GM08714 (cell line): ENCODE results near the gene GRN.
A peak's percentile ranks its signal among the peaks of the same experiment; 100 is the strongest.
"Not testable (repeated sequence)": the region's sequence is repeated elsewhere in the genome, so short reads cannot be mapped to it uniquely, and the experiment has no call there.

Experiments
- H3K4me3 ChIP-seq: fragments of 200-500 bp; sonication (Bioruptor generic); 2 replicates; pipeline ENCODE4 v1.5.1; 2014; ENCODE audit warnings: mild to moderate bottlenecking, low read length, inconsistent platforms
- ZNF274 ChIP-seq: IDR thresholded peaks from 2 replicates; pipeline ENCODE4 v1.6.1; 2012; ENCODE audit warnings: mild to moderate bottlenecking, low read depth, low read length

GRN gene

GRCh38 chr17:44385287-44386181, 40.4 kb downstream of the GRN start:
- H3K4me3 ChIP-seq, result peak overlapping the region; percentile 38; the same call in 1 of the 2 replicates
- no peak for TF ChIP-seq ZNF274

DNA sequence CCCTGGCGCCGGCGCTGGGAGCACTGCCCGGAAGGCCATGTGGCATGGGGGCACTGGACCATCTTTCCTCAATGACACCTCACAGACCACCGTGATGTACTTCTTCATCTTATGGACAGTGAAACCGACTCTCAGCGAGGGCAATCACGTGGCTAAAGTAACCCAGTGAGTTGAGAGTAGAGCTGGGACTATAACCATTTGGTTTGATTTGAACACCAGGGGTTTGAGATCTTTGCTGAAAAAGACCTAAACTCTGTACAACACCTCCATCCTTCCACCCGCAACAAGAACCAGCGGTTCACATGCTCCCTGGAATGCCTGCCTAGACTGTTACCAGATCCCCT, 41.1 kb downstream of the GRN start:
- H3K4me3 ChIP-seq, result no peak overlapping the region
- no peak for TF ChIP-seq ZNF274

DNA sequence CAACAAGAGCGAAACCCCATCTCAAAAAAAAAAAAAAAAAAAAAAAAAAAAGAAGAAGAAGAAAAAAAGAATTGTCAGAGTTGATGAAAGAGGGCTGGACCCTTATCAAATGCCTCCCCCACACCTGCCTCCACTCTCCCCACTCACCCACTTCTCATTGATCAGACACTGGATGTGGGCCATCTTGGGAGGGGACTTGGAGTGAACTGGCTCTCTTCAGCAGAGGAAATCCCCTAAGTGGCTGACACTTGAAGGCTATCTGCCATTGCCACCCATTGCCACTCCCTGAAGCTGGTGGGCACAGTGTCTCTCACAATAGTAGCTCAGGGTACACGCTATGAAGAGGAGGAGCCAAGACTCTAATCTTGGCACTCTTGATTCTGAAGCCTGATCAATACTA, 42.7 kb downstream of the GRN start:
- TF ChIP-seq ZNF274, result no peak

GRCh38 chr17:44389281-44389680, 44.2 kb downstream of the GRN start, which contains the start of gene ITGA2B:
Gene ITGA2B, minus strand, starts transcription at chr17:44389649. Its CDS starts 176 bp downstream, at chr17:44389473.
- no peak within 1 kb of the TSS for H3K4me3 ChIP-seq
- TF ChIP-seq ZNF274, result no peak

More for the DNA sequence above, 42.7 kb downstream of the GRN start:
- no peak overlapping the region for H3K4me3 ChIP-seq

- TF ChIP-seq ZNF274, result no peak
- no peak overlapping the region for H3K4me3 ChIP-seq
Measured at GRCh38 chr17:44389723-44390202, 44.7 kb downstream of the GRN start.

DNA sequence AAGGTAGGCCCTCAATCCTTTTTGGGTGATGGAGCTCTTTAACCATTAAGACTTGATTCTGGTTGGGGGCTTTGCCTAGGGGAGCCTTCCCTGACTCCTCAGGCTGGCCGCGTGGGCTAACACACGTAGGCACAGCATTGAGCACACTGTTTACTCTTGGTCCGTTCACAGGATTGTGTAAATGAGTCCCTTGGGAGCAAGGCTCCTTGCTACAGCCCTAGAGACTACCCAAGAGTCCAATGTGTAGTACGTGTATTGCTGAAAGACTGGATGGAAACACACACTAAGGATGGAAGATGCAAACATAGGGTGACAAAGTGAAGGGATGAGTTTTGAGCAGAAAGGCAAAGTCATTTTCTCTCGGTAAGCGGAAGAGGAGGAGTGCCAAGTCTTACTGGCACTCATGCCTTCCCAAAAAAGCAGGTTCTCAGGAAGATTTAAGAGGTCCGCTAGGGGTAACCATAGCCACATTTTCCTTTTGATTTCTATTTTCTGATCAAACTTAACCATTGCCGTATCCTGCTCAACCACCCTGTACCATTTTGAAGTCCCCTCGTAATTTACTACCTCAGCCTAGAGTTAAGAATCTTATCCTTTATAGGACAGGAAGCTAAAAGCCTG, 45.3 kb downstream of the GRN start:
- no peak for TF ChIP-seq ZNF274
- no peak overlapping the region for H3K4me3 ChIP-seq

DNA sequence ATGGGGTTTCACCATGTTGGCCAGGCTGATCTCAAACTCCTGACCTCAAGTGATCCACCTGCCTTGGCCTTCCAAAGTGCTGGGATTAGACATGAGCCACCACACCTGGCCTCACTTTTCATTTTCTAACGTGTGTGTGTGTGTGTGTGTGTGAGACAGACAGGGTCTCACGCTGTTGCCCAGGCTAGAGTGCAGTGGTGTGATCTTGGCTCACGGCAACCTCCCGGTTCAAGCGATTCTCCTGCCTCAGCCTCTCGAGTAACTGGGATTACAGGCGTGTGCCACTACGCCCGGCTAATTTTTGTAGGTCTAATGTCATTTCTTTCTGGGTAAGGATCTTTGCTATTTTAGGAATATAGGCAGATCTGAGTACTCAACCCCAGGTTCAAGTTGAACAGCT, 49.0 kb downstream of the GRN start:
- not testable (repeated sequence) for H3K4me3 ChIP-seq

DNA sequence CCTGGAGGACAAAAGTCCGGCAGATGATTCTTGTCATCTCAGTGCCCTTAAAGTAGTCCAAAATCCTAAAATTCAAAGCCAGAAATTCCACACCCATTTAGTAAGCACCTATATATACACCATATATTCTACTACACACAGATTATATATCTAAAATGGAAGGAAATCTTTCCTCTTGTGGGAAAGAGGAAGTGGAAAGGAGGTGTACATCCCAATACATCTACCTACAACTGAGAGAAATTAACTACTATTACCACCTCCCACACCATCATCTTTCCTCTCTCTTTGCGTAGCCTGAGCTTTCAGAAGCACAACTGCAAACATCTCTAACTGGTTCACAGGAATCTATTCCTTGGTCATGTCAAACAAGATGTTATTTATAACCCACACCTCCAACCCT, 49.7 kb downstream of the GRN start:
- H3K4me3 ChIP-seq, result no peak overlapping the region
- TF ChIP-seq ZNF274, result no peak

- no peak overlapping the region for H3K4me3 ChIP-seq
- TF ChIP-seq ZNF274, result no peak
Measured at GRCh38 chr17:44396946-44397345, 51.8 kb downstream of the GRN start.

- TF ChIP-seq ZNF274, result no peak
- no peak overlapping the region for H3K4me3 ChIP-seq
Measured at GRCh38 chr17:44397479-44398440, 52.7 kb downstream of the GRN start.

DNA sequence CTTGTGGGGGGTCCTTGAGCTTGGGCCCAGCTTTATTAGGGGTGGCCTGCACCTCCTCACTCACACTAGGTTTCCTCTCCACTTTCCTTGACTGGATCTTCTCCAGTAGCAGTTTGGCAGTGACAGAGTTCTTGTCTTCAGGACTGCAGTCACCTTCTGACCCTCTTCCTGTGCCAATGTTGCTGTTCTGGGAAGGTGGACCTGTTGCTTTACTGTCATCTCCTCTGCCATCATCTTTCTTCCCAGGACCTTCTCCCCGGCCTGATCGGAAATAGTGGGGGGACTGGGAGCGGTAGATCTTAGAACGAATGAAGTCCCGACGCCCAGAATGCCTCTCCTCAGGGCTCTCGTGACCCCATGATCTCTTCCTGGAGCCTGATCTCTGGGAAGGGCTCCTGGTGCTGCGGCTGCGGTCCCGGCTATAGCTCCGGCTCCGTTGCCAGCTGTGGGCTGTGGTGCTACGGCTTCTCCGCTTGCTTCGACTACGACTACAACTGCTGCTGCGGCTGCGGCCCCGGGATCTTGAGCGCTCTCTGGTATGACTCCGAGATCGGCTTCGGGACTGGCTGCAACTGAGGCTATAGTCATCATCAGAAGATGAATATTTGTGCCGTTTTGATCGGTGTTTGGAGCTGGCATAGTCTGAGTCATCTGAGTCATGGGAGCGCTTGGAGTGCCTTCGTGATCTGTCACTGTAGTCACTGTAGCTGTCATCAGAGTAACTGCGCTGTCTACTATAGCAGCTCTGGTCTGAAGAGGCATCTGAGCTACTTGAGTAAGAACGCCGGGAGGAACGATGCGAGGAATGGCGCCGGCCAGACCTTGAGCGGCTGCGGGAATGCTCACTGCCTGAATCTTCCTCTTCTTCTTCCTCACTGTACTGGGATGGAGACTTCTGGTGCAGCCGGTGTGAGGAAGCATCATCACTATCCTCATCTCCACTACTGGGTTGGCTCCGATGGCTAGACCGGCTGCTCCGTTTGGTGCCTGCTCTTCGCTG, 53.9 kb downstream of the GRN start:
- no peak overlapping the region for H3K4me3 ChIP-seq
- no peak for TF ChIP-seq ZNF274

DNA sequence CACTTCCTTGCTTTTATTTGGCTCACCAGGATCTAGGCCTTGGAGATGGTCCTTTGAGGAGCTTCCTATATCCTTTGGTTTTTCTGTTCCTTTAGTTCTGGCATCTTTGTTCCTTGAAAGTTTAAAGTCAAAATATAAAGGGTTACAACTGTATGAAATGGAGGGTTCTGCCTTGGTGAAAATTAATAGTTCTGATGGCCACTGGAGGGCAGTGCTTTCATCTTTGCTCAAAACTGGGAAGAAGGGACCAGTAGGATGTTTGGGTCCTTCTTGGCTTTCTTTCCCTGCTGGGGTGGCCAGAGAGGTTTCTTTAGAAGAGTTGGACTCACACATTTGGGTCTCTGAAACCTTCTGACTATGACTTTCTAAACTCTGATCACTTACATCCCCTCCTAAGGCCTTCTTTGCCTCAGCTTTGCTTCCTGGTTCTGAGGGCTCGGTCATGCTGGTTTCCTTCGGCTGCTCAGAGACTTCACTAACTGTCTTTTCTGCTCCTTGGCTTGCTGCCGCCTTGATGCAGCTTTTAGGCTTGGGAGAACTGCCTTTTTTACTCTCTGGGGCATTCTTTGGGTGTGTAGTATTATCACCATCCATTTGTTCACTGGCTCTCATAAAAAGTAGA, 55.2 kb downstream of the GRN start:
- H3K4me3 ChIP-seq, result no peak overlapping the region
- no peak for TF ChIP-seq ZNF274
